WERI-Rb-1 (cell line): ENCODE data around the gene SEZ6.
A peak's percentile ranks its signal among the peaks of the same experiment; 100 is the strongest.

Source experiments
- DNase-seq: peaks from one replicate; pipeline ENCODE4 v3.0.0-alpha.2; 2020
- H3K27ac ChIP-seq: fragments of 250-450 bp; sonication (Bioruptor Pico); 2 replicates; pipeline ENCODE4 v1.5.1; 2020; ENCODE audit warnings: mild to moderate bottlenecking, moderate library complexity
- H3K27me3 ChIP-seq: fragments of 250-450 bp; sonication (Bioruptor Pico); 2 replicates; pipeline ENCODE4 v1.5.1; 2021; ENCODE audit warnings: mild to moderate bottlenecking, low read depth, moderate library complexity; ENCODE audit not compliant: insufficient read depth, severe bottlenecking
- H3K36me3 ChIP-seq: fragments of 250-450 bp; sonication (Bioruptor Pico); 2 replicates; pipeline ENCODE4 v1.5.1; 2020; ENCODE audit warnings: mild to moderate bottlenecking, moderate library complexity
- H3K4me3 ChIP-seq: 2 replicates; pipeline ENCODE4 v1.5.1; 2011; ENCODE audit warnings: low read depth, mild to moderate bottlenecking, control low read depth, low read length
- H3K9me3 ChIP-seq: fragments of 250-450 bp; sonication (Bioruptor Pico); 2 replicates; pipeline ENCODE4 v1.5.1; 2021; ENCODE audit warnings: mild to moderate bottlenecking, moderate library complexity; ENCODE audit not compliant: severe bottlenecking
- CTCF ChIP-seq: IDR thresholded peaks from 2 replicates; pipeline ENCODE4 v1.5.1; 2011; ENCODE audit warnings: low read depth, mild to moderate bottlenecking, control low read depth, inconsistent platforms, low read length

Gene SEZ6

DNA sequence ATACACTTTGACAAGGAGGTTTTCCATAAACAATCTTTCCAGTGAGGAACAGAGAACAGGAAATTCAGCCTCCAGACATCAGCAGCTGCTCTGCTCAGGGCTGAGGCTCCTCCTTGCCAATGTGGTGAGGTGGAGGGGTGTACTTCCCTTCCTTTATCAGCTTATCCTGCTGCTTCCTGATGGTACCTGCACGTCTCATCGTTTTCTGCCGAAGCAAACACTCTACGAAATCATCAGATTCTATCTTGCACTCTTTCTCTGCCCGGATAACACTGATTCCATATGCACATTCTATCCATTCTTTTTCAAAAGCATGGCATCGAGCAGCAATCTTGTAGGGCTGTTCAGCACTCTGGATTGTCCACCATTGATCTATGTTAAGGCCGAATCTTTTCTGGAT is 15.4 kb upstream of the SEZ6 start:
- TF ChIP-seq CTCF: no peak
- Histone ChIP-seq H3K9me3 (no peaks in the 10 kb centered on the region), H3K36me3 (no peaks in the 10 kb centered on the region), H3K4me3 (no peak overlapping the region), H3K27me3 (no peaks in the 10 kb centered on the region), H3K27ac (no peak overlapping the region)
- DNase-seq: no peak

DNA sequence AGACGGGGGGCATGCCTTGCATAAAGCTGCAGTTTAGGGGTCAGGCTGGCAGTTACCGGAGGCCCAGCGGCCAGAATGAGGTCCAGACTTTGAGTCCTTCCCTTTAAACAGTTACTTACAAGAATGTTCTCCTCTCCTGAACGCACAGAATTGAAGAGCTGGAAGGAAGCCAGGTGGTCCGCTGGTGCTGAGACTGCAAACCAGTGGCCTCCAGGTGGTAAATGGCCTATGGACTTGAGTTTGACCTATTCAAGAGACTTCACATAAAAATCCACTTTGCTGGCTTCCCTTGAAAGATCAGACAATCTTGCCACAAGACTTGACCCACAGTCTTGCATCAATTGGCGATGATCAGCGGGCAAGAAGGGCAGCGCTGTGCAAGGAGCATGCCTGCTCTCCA is 14.7 kb upstream of the SEZ6 start:
- no peak for DNase-seq
- Histone ChIP-seq H3K27ac (no peak overlapping the region), H3K36me3 (no peaks in the 10 kb centered on the region), H3K9me3 (no peaks in the 10 kb centered on the region), H3K27me3 (no peaks in the 10 kb centered on the region), H3K4me3 (no peak overlapping the region)
- no peak for TF ChIP-seq CTCF

DNA sequence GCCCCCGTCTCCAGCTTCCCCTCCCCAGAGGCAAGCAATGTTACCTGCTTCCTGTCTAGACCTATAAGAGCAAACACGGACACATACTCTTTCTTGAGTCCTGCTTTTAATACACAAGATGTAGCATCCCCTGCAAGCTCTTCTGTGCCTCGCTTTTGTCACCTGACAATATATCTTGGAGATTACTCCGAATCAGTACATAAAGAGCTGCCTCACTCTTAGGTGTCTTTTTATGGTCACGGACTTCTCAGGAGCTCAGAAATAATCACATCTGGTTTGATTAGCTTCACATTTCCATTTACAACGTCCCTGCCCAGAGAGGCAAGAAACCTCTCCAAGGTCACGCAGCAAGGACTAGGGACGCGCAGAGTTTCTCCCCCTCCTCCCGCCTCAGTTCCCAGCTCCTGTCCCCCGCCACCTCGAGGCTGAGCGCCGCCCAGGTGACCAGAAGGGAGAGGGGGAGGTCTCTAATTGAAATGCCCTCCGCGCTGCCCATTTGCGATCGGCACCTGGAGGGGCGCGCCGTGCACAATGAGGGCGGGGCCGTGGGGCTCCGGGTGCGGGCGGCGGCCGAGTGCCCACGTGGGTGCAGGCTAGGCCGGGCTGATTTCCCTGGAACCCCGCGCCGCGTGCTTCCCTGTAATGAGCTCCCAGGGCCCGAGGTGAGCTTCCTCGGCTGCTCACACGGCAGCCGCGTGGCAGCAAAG is 13.8 kb upstream of the SEZ6 start:
- DNase-seq: no peak
- H3K27me3 ChIP-seq: no peaks in the 10 kb centered on the region
- TF ChIP-seq CTCF: no peak
- H3K9me3 ChIP-seq: no peaks in the 10 kb centered on the region
- H3K36me3 ChIP-seq: no peaks in the 10 kb centered on the region
- H3K27ac ChIP-seq: no peak overlapping the region
- no peak overlapping the region for H3K4me3 ChIP-seq

- TF ChIP-seq CTCF: no peak
Measured at GRCh38 chr17:29018788-29019474, 13.1 kb upstream of the SEZ6 start.

GRCh38 chr17:29016345-29017210 is 10.7 kb upstream of the SEZ6 start:
- peak overlapping the region; percentile 51 for H3K27ac ChIP-seq
- peak; percentile 44 for DNase-seq
- H3K36me3 ChIP-seq: no peaks in the 10 kb centered on the region
- no peaks in the 10 kb centered on the region for H3K9me3 ChIP-seq
- TF ChIP-seq CTCF: no peak
- no peak overlapping the region for H3K4me3 ChIP-seq
- no peaks in the 10 kb centered on the region for H3K27me3 ChIP-seq

More at GRCh38 chr17:29018788-29019474, 13.1 kb upstream of the SEZ6 start:
- Histone ChIP-seq H3K9me3 (no peaks in the 10 kb centered on the region), H3K27ac (no peak overlapping the region), H3K4me3 (no peak overlapping the region), H3K27me3 (no peaks in the 10 kb centered on the region), H3K36me3 (no peaks in the 10 kb centered on the region)
- no peak for DNase-seq
